NCI-H345 (cell line): Measurements from ENCODE around the gene GNA14.
"Not testable (repeated sequence)": the region's sequence is repeated elsewhere in the genome, so short reads cannot be mapped to it uniquely, and the experiment has no call there.

ENCODE experiments used
- DNase-seq: peaks from one replicate; lab custom pipeline; 2025; lab: John Stamatoyannopoulos, UW

The GNA14 gene

GRCh38 chr9:77643871-77644270, 4.3 kb downstream of the GNA14 start:
- no peak for DNase-seq

- no peak for DNase-seq
Measured at GRCh38 chr9:77640741-77641580, 7.2 kb downstream of the GNA14 start.

- no peak for DNase-seq
Measured at GRCh38 chr9:77632652-77633051, 15.5 kb downstream of the GNA14 start.

- not testable (repeated sequence) for DNase-seq
Measured at GRCh38 chr9:77628864-77629263, 19.3 kb downstream of the GNA14 start.

GRCh38 chr9:77616191-77616590, 31.9 kb downstream of the GNA14 start:
- DNase-seq = peak; percentile 20

- no peak for DNase-seq
Measured at GRCh38 chr9:77614645-77615044, 33.5 kb downstream of the GNA14 start.

GRCh38 chr9:77606526-77606925, 41.6 kb downstream of the GNA14 start:
- DNase-seq = no peak

GRCh38 chr9:77605449-77606220, 42.5 kb downstream of the GNA14 start:
- no peak for DNase-seq

- DNase-seq = no peak
Measured at GRCh38 chr9:77604316-77604715, 43.8 kb downstream of the GNA14 start.

- no peak for DNase-seq
Measured at GRCh38 chr9:77602852-77603251, 45.3 kb downstream of the GNA14 start.

- no peak for DNase-seq
Measured at GRCh38 chr9:77601476-77602099, 46.5 kb downstream of the GNA14 start.

- no peak for DNase-seq
Measured at GRCh38 chr9:77600810-77601209, 47.3 kb downstream of the GNA14 start.

GRCh38 chr9:77599492-77599891, 48.6 kb downstream of the GNA14 start:
- no peak for DNase-seq

GRCh38 chr9:77598991-77599390, 49.1 kb downstream of the GNA14 start:
- no peak for DNase-seq

- peak; percentile 29 for DNase-seq
Measured at GRCh38 chr9:77598524-77598923, 49.6 kb downstream of the GNA14 start.

GRCh38 chr9:77597057-77597456, 51.1 kb downstream of the GNA14 start:
- no peak for DNase-seq

- peak; percentile 46 for DNase-seq
Measured at GRCh38 chr9:77595426-77596095, 52.6 kb downstream of the GNA14 start.

- no peak for DNase-seq
Measured at GRCh38 chr9:77594963-77595362, 53.2 kb downstream of the GNA14 start.

- DNase-seq = no peak
Measured at GRCh38 chr9:77593528-77593927, 54.6 kb downstream of the GNA14 start.

GRCh38 chr9:77592476-77592875, 55.6 kb downstream of the GNA14 start:
- DNase-seq = no peak

GRCh38 chr9:77589046-77589795, 58.9 kb downstream of the GNA14 start:
- peak; percentile 86 for DNase-seq
